BJ (cell line): ENCODE measurements around the gene SPEM1. TPM values are rescaled to one million over a fixed set of nuclear protein-coding genes. Genes with fewer than 3 reads are reported as not detected.

Experiments used
- CTCF ChIA-PET: fragments of 350-600 bp; formaldehyde crosslinking; extraction: SDS; loops from one replicate; lab custom pipeline; 2021; ENCODE audit warnings: antibody characterized with exemption, inconsistent platforms; lab: Yijun Ruan, JAX
- POLR2A ChIA-PET: fragments of 300-600 bp; sonication (Branson Sonifier 250); formaldehyde crosslinking; extraction: SDS; loops from one replicate; lab custom pipeline; 2021; ENCODE audit warnings: antibody characterized with exemption; lab: Charles Lee
- DNase-seq: peaks from one replicate; pipeline ENCODE4 v3.0.0-alpha.2; 2011; ENCODE audit warnings: low read depth
- H3K27me3 ChIP-seq: 2 replicates; pipeline ENCODE4 v1.6.0; 2011; ENCODE audit warnings: low read length; ENCODE audit not compliant: control insufficient read depth, insufficient read depth
- H3K36me3 ChIP-seq: 2 replicates; pipeline ENCODE4 v1.5.1; 2011; ENCODE audit warnings: low read length; ENCODE audit not compliant: control insufficient read depth, insufficient read depth
- H3K4me3 ChIP-seq: 2 replicates; pipeline ENCODE4 v1.5.1; 2011; ENCODE audit warnings: low read depth, mild to moderate bottlenecking, control low read depth, low read length
- CTCF ChIP-seq: IDR thresholded peaks from 2 replicates; pipeline ENCODE4 v1.5.1; 2011; ENCODE audit warnings: low read depth, mild to moderate bottlenecking, control low read depth, inconsistent platforms, low read length, moderate library complexity; ENCODE audit not compliant: insufficient read depth
- polyA plus RNA-seq: library from polyadenylated mRNA; depleted of rRNA; stranded (reverse); fragments of >200 nt; gene quantifications from 2 replicates; pipeline ENCODE4 v1.2.3, GENCODE V29; 2011

SPEM1 gene
- polyA plus RNA-seq, 1 experiment = not detected

DNA sequence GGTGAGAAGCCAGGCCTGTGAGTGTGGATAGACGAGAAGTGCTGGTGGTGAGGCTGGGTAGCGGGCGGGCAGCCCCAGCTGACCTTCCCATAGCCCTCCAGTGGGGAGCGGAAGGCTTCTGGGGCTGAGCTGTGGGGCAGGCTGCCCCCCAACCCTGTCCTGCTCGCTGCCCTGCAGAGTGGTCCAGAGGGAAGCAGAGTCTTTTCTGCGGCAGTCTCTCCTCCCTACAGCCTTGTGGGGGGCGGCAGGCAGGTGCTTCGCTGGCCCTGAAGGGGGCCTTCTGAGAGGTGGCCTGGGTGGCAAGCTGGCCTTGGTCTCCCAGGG is 8.7 kb upstream of the SPEM1 start:
- TF ChIP-seq CTCF = no peak
- no peaks in the 10 kb centered on the region for H3K27me3 ChIP-seq
- ChIA-PET POLR2A (no interaction called here), CTCF (interaction anchor here (0.7 kb wide), 1 partner anchor 27 kb away, joined by 3 read pairs; no protein-coding TSS in a partner anchor)
- H3K36me3 ChIP-seq = peaks cover 20% of the 10 kb centered on the region
- no peak for DNase-seq
- H3K4me3 ChIP-seq = no peak overlapping the region

- TF ChIP-seq CTCF = no peak
- POLR2A ChIA-PET = interaction anchor here (0.6 kb wide), 1 partner anchor 9 kb away, joined by 8 read pairs; the partner anchor contains the start of gene TMEM256
- Histone ChIP-seq H3K36me3 (peaks cover 27% of the 10 kb centered on the region), H3K4me3 (no peak overlapping the region), H3K27me3 (no peaks in the 10 kb centered on the region)
- DNase-seq = no peak
- CTCF ChIA-PET = interaction anchor here (1.1 to 1.9 kb wide), 4 partner anchors 10 to 147 kb away, joined by 3 to 6 read pairs (median 5); no protein-coding TSS in a partner anchor
Observed at GRCh38 chr17:7413346-7413985, 6.7 kb upstream of the SPEM1 start.

- H3K36me3 ChIP-seq = peaks cover 18% of the 10 kb centered on the region
- no peak for DNase-seq
- POLR2A ChIA-PET = no interaction called here
- no peak overlapping the region for H3K4me3 ChIP-seq
- H3K27me3 ChIP-seq = no peaks in the 10 kb centered on the region
- CTCF ChIA-PET = no interaction called here
- TF ChIP-seq CTCF = no peak
Observed at GRCh38 chr17:7414837-7415236, 5.3 kb upstream of the SPEM1 start.

GRCh38 chr17:7415784-7416183 is 4.3 kb upstream of the SPEM1 start:
- POLR2A ChIA-PET = no interaction called here
- CTCF ChIA-PET = no interaction called here
- no peak for DNase-seq
- Histone ChIP-seq H3K27me3 (no peaks in the 10 kb centered on the region), H3K36me3 (peaks cover 16% of the 10 kb centered on the region), H3K4me3 (no peak overlapping the region)
- TF ChIP-seq CTCF = no peak

DNA sequence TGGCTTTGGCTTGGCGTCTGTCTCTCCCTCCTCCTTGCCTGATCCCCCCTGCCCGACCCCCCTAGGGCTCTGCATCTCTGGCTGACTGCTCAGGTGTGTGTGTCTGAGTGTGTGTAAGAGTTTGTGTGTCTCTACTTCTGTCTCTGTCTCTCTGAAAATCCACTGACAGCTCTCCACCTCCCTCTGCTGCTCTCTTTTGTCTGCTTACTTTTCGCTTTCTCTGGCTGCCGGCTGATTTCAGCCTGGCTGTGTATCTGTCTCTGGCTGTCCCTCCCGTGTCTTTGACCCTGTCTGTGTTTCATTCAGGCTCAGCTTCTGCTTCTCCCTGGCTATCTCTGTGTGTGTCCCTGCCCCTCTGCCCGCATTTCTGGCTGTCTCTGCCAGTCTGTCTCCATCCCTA is 3.8 kb upstream of the SPEM1 start:
- Histone ChIP-seq H3K36me3 (peaks cover 16% of the 10 kb centered on the region), H3K4me3 (no peak overlapping the region), H3K27me3 (no peaks in the 10 kb centered on the region)
- TF ChIP-seq CTCF = no peak
- DNase-seq = no peak
- CTCF ChIA-PET = no interaction called here
- POLR2A ChIA-PET = no interaction called here
